ENCODE results near the gene CD40.

- TF ChIP-seq NFIC (IDR thresholded peaks at IDR 0.05) (no peak), EP300 (IDR thresholded peaks at IDR 0.05; ENCODE audit: borderline replicate concordance) (no peak), EGR1 (IDR thresholded peaks at IDR 0.05) (no peak), CEBPB (IDR thresholded peaks at IDR 0.05) (no peak), YY1 (IDR thresholded peaks at IDR 0.05; ENCODE audit: low read depth) (no peak), TCF12 (IDR thresholded peaks at IDR 0.05; ENCODE audit: low read depth) (no peak), RAD21 (IDR thresholded peaks at IDR 0.05; ENCODE audit: low read depth) (no peak), TEAD4 (IDR thresholded peaks at IDR 0.05) (no peak), CREB1 (IDR thresholded peaks at IDR 0.05; ENCODE audit: low read depth) (no peak)
- TF ChIP-seq, protein P1, sequence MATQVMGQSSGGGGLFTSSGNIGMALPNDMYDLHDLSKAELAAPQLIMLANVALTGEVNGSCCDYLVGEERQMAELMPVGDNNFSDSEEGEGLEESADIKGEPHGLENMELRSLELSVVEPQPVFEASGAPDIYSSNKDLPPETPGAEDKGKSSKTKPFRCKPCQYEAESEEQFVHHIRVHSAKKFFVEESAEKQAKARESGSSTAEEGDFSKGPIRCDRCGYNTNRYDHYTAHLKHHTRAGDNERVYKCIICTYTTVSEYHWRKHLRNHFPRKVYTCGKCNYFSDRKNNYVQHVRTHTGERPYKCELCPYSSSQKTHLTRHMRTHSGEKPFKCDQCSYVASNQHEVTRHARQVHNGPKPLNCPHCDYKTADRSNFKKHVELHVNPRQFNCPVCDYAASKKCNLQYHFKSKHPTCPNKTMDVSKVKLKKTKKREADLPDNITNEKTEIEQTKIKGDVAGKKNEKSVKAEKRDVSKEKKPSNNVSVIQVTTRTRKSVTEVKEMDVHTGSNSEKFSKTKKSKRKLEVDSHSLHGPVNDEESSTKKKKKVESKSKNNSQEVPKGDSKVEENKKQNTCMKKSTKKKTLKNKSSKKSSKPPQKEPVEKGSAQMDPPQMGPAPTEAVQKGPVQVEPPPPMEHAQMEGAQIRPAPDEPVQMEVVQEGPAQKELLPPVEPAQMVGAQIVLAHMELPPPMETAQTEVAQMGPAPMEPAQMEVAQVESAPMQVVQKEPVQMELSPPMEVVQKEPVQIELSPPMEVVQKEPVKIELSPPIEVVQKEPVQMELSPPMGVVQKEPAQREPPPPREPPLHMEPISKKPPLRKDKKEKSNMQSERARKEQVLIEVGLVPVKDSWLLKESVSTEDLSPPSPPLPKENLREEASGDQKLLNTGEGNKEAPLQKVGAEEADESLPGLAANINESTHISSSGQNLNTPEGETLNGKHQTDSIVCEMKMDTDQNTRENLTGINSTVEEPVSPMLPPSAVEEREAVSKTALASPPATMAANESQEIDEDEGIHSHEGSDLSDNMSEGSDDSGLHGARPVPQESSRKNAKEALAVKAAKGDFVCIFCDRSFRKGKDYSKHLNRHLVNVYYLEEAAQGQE (IDR thresholded peaks at IDR 0.05; ENCODE audit: low read depth): no peak
- TF ChIP-seq, protein P2, sequence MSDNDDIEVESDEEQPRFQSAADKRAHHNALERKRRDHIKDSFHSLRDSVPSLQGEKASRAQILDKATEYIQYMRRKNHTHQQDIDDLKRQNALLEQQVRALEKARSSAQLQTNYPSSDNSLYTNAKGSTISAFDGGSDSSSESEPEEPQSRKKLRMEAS (IDR thresholded peaks at IDR 0.05): no peak
Observed at GRCh38 chr20:46148313-46149208, 30.4 kb downstream of the CD40 start.

Data from Ishikawa (cell line).